ENCODE measurements around the gene RASGRF1.

The RASGRF1 gene

GRCh38 chr15:79057050-79057449, 33.5 kb downstream of the RASGRF1 start:
- no peak for DNase-seq (ENCODE audit: extremely low spot score)
- CTCF ChIA-PET, result interaction anchor here (1.4 to 2.0 kb wide), 3 partner anchors 8 to 29 kb away, joined by 3 to 7 read pairs (median 4); no protein-coding TSS in a partner anchor
- TF ChIP-seq CTCF (IDR thresholded peaks at IDR 0.05; ENCODE audit: control extremely low read depth, extremely low read depth, low read depth, missing control alignments), result no peak
- POLR2A ChIA-PET, result interaction anchor here (0.6 kb wide), 1 partner anchor 593 kb away, joined by 3 read pairs; no protein-coding TSS in a partner anchor

- ChIA-PET POLR2A (no interaction called here), CTCF (interaction anchor here (0.9 to 1.9 kb wide), 3 partner anchors 17 to 130 kb away, joined by 3 to 7 read pairs (median 4); no protein-coding TSS in a partner anchor)
- TF ChIP-seq CTCF (IDR thresholded peaks at IDR 0.05; ENCODE audit: control extremely low read depth, extremely low read depth, low read depth, missing control alignments), result no peak
- DNase-seq (ENCODE audit: extremely low spot score), result no peak
These were observed 36.2 kb downstream of the RASGRF1 start for GRCh38 chr15:79054350-79054749.

- POLR2A ChIA-PET, result no interaction called here
- CTCF ChIA-PET, result interaction anchor here (0.9 to 1.9 kb wide), 4 partner anchors 9 to 131 kb away, joined by 3 to 7 read pairs (median 4); no protein-coding TSS in a partner anchor
- no peak for DNase-seq (ENCODE audit: extremely low spot score)
- no peak for TF ChIP-seq CTCF (IDR thresholded peaks at IDR 0.05; ENCODE audit: control extremely low read depth, extremely low read depth, low read depth, missing control alignments)
These were observed 36.7 kb downstream of the RASGRF1 start for GRCh38 chr15:79053894-79054293.

GRCh38 chr15:79051941-79052731, 38.4 kb downstream of the RASGRF1 start:
- POLR2A ChIA-PET, result no interaction called here
- CTCF ChIA-PET, result interaction anchor here (1.9 kb wide), 1 partner anchor 24 kb away, joined by 7 read pairs; no protein-coding TSS in a partner anchor
- TF ChIP-seq CTCF (IDR thresholded peaks at IDR 0.05; ENCODE audit: control extremely low read depth, extremely low read depth, low read depth, missing control alignments), result no peak
- DNase-seq (ENCODE audit: extremely low spot score), result no peak

- ChIA-PET POLR2A (no interaction called here), CTCF (no interaction called here)
- no peak for DNase-seq (ENCODE audit: extremely low spot score)
- TF ChIP-seq CTCF (IDR thresholded peaks at IDR 0.05; ENCODE audit: control extremely low read depth, extremely low read depth, low read depth, missing control alignments), result no peak
These were observed 39.6 kb downstream of the RASGRF1 start for GRCh38 chr15:79051029-79051428.

GRCh38 chr15:79050341-79050740, 40.2 kb downstream of the RASGRF1 start:
- ChIA-PET POLR2A (no interaction called here), CTCF (no interaction called here)
- TF ChIP-seq CTCF (IDR thresholded peaks at IDR 0.05; ENCODE audit: control extremely low read depth, extremely low read depth, low read depth, missing control alignments), result no peak
- no peak for DNase-seq (ENCODE audit: extremely low spot score)
